K562 (cell line): ENCODE data around the gene ITSN1.

Experiments used
- BHLHE40 ChIP-seq: IDR thresholded peaks from 2 replicates; pipeline ENCODE4 v1.6.1; 2011; ENCODE audit warnings: low read length, improper control_type of control experiment
- CEBPZ ChIP-seq: fragments of 150-350 bp; IDR thresholded peaks from 2 replicates; pipeline ENCODE4 v1.6.1; 2014; ENCODE audit warnings: low read depth, mild to moderate bottlenecking, low read length, borderline replicate concordance
- CHD1 ChIP-seq: fragments of 200-600 bp; sonication (generic); IDR thresholded peaks from one replicate; pipeline ENCODE4 v1.6.1; 2012; ENCODE audit warnings: mild to moderate bottlenecking, moderate library complexity, low read length, inconsistent platforms
- ESRRA ChIP-seq: fragments of 450-650 bp; IDR thresholded peaks from 2 replicates; pipeline ENCODE4 v1.6.1; 2014; ENCODE audit warnings: low read depth, mild to moderate bottlenecking, moderate library complexity, borderline replicate concordance
- KAT8 ChIP-seq: fragments of 450-650 bp; IDR thresholded peaks from 2 replicates; pipeline ENCODE4 v1.6.1; 2016; ENCODE audit warnings: low read depth, mild to moderate bottlenecking
- MAX ChIP-seq: sonication (generic); formaldehyde crosslinking; IDR thresholded peaks from 2 replicates; pipeline ENCODE4 v1.9.0; 2022; ENCODE audit warnings: mild to moderate bottlenecking, missing genetic modification reagents
- NFATC3 ChIP-seq: fragments of 450-650 bp; IDR thresholded peaks from 2 replicates; pipeline ENCODE4 v1.6.1; 2017; ENCODE audit warnings: mild to moderate bottlenecking
- NR2C2 ChIP-seq, 2 experiments: fragments of 200-800 bp in 1 of 2; sonication (Bioruptor generic) in 1 of 2; sonication (generic) in 1 of 2; formaldehyde crosslinking in 1 of 2; IDR thresholded peaks; 2 replicates each; pipeline versions ENCODE4 v1.6.1 to v1.8.0; 2016 to 2022; ENCODE audit warnings: mild to moderate bottlenecking in 1 of 2, missing compliant biosample characterization in 1 of 2, missing genetic modification characterization in 1 of 2, missing genetic modification reagents in 1 of 2
- POLR2AphosphoS2 ChIP-seq: IDR thresholded peaks from 2 replicates; pipeline ENCODE4 v1.6.1; 2012; ENCODE audit warnings: low read length, improper control_type of control experiment
- RAD21 ChIP-seq, 2 experiments: fragments of 250-450 bp in 1 of 2; fragments of 450-650 bp in 1 of 2; sonication (Bioruptor Pico) in 1 of 2; formaldehyde crosslinking in 1 of 2; IDR thresholded peaks in 1 of 2; conservative IDR thresholded peaks in 1 of 2; 2 replicates each; pipeline versions ENCODE4 v1.4.0 to v1.8.0; 2020 to 2022; ENCODE audit warnings: mild to moderate bottlenecking in 2 of 2, moderate library complexity in 1 of 2
- TBL1XR1 ChIP-seq, 2 experiments: IDR thresholded peaks; 2 replicates each; pipeline ENCODE4 v1.6.1; 2012; ENCODE audit warnings: improper control_type of control experiment in 2 of 2, low read length in 2 of 2, mild to moderate bottlenecking in 1 of 2
- ZKSCAN8 ChIP-seq: fragments of 200-800 bp; sonication (Bioruptor generic); IDR thresholded peaks from 2 replicates; pipeline ENCODE4 v1.6.1; 2016; ENCODE audit warnings: missing genetic modification characterization, missing compliant biosample characterization
- ZNF217 ChIP-seq: sonication (generic); formaldehyde crosslinking; IDR thresholded peaks from 2 replicates; pipeline ENCODE4 v1.8.0; 2022; ENCODE audit warnings: mild to moderate bottlenecking, missing genetic modification reagents

DNA sequence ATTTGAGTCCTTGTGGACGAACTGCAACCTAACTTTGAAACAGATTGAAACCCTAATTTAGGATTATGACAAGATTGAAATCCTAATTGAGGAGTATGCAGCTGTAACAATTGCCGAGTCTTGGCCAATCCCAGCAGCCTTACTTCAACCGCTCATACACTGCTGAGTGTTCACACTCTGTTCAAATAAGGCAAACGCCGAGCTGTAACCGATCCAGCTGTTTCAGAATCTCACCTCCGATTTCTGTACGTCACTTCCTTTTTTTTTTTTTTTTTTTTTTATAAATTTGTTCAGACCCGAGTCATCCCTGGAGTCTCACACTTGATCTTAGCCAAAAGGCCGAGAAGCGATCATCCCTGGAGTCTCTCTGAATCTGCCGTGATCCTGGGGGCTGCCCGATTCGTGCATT, 295.6 kb downstream of the ITSN1 start:
- TF ChIP-seq CEBPZ (no peak), RAD21 (CRISPR knock-in tag; conservative IDR thresholded peaks at IDR 0.05 in 1 of 2, IDR thresholded peaks at IDR 0.05 in 1 of 2) (no peak), NFATC3 (no peak), ESRRA (no peak), ZKSCAN8 (no peak), CHD1 (no peak), TBL1XR1 (IDR thresholded peaks at IDR 0.05; ENCODE audit: low read length in 2 of 2) (no peak), ZNF217 (CRISPR knock-in tag) (no peak), NR2C2 (CRISPR knock-in tag; IDR thresholded peaks at IDR 0.05) (no peak), NR2C2 (tag; IDR thresholded peaks at IDR 0.05) (no peak), POLR2AphosphoS2 (no peak), MAX (no peak), KAT8 (no peak), BHLHE40 (no peak)
